HG03060 (cell line): ENCODE results near the gene NUDT15.
"Not testable (repeated sequence)": the region's sequence is repeated elsewhere in the genome, so short reads cannot be mapped to it uniquely, and the experiment has no call there.

Experiments
- ATAC-seq: cut with Tn5 transposase; IDR thresholded peaks from one replicate; pipeline ENCODE4 v1.9.1; 2021; ENCODE audit warnings: low read depth, moderate number of reproducible peaks; ENCODE audit not compliant: unreplicated experiment

The NUDT15 gene

GRCh38 chr13:48040896-48041295, 3.4 kb downstream of the NUDT15 start:
- ATAC-seq: no peak

GRCh38 chr13:48042894-48043293, 5.4 kb downstream of the NUDT15 start:
- ATAC-seq: no peak

- no peak for ATAC-seq
These were observed 6.4 kb downstream of the NUDT15 start for GRCh38 chr13:48043789-48044503.

- ATAC-seq: no peak
These were observed 13.0 kb downstream of the NUDT15 start for GRCh38 chr13:48050550-48050949.

GRCh38 chr13:48054601-48055000, 17.1 kb downstream of the NUDT15 start:
- ATAC-seq: no peak

GRCh38 chr13:48055712-48056111, 18.2 kb downstream of the NUDT15 start:
- no peak for ATAC-seq

GRCh38 chr13:48058536-48058935, 21.0 kb downstream of the NUDT15 start:
- not testable (repeated sequence) for ATAC-seq

- not testable (repeated sequence) for ATAC-seq
These were observed 22.4 kb downstream of the NUDT15 start for GRCh38 chr13:48059951-48060350.

GRCh38 chr13:48066310-48066989, 28.9 kb downstream of the NUDT15 start:
- ATAC-seq: no peak

- ATAC-seq: no peak
These were observed 30.5 kb downstream of the NUDT15 start for GRCh38 chr13:48068036-48068435.

GRCh38 chr13:48068952-48069351, 31.4 kb downstream of the NUDT15 start:
- ATAC-seq: no peak

GRCh38 chr13:48069573-48069972, 32.0 kb downstream of the NUDT15 start:
- ATAC-seq: no peak

GRCh38 chr13:48070942-48071341, 33.4 kb downstream of the NUDT15 start:
- ATAC-seq: no peak

- ATAC-seq: no peak
These were observed 34.8 kb downstream of the NUDT15 start for GRCh38 chr13:48072304-48072703.

- ATAC-seq: no peak
These were observed 35.3 kb downstream of the NUDT15 start for GRCh38 chr13:48072787-48073186.

- ATAC-seq: no peak
These were observed 36.5 kb downstream of the NUDT15 start for GRCh38 chr13:48074006-48074405.

- peak; percentile 81 for ATAC-seq
These were observed 40.7 kb downstream of the NUDT15 start for GRCh38 chr13:48078251-48078656.

- ATAC-seq: no peak
These were observed 44.2 kb downstream of the NUDT15 start for GRCh38 chr13:48081739-48082138.

GRCh38 chr13:48086272-48086671, 48.7 kb downstream of the NUDT15 start:
- ATAC-seq: no peak

- ATAC-seq: no peak
These were observed 56.1 kb downstream of the NUDT15 start for GRCh38 chr13:48093588-48093987.

GRCh38 chr13:48094404-48094780, 56.9 kb downstream of the NUDT15 start:
- ATAC-seq: no peak
